Liver (tissue), 9 donors: Measurements from ENCODE around the gene STK4. TPM values are rescaled to one million over a fixed set of nuclear protein-coding genes. Genes with fewer than 3 reads are reported as not detected.

ENCODE experiments used
- DNase-seq: peaks from one replicate; pipeline ENCODE4 v3.0.0-alpha.2; 2017; ENCODE audit warnings: low spot score
- H3K27ac ChIP-seq, 2 donors: one replicate each; pipeline ENCODE4 v1.7.0; 2013; ENCODE audit warnings: inconsistent platforms in 2 of 2, low read length in 2 of 2, control low read depth in 1 of 2, low read depth in 1 of 2, mild to moderate bottlenecking in 1 of 2
- H3K27me3 ChIP-seq, 4 donors: one replicate each; pipeline versions ENCODE4 v1.6.1 to v1.7.0; 2013; ENCODE audit warnings: low read length in 3 of 4, inconsistent platforms in 1 of 4, mild to moderate bottlenecking in 1 of 4, moderate library complexity in 1 of 4; ENCODE audit not compliant: control insufficient read depth in 4 of 4, insufficient read depth in 4 of 4
- H3K36me3 ChIP-seq, 4 donors: one replicate each; pipeline versions ENCODE4 v1.6.1 to v1.7.0; 2013; ENCODE audit warnings: low read length in 3 of 4, mild to moderate bottlenecking in 3 of 4, low read depth in 1 of 4, moderate library complexity in 1 of 4; ENCODE audit not compliant: control insufficient read depth in 4 of 4, insufficient read depth in 3 of 4
- H3K4me1 ChIP-seq, 4 donors: one replicate each; pipeline versions ENCODE4 v1.6.1 to v1.7.0; 2013; ENCODE audit warnings: low read length in 3 of 4, mild to moderate bottlenecking in 3 of 4, moderate library complexity in 1 of 4; ENCODE audit not compliant: control insufficient read depth in 4 of 4, insufficient read depth in 4 of 4
- H3K4me3 ChIP-seq, 3 donors: one replicate each; pipeline versions ENCODE4 v1.6.1 to v1.7.0; 2013; ENCODE audit warnings: low read length in 3 of 3, control low read depth in 1 of 3, low read depth in 1 of 3, mild to moderate bottlenecking in 1 of 3
- H3K9ac ChIP-seq, 2 donors: one replicate each; pipeline ENCODE4 v1.7.0; 2013; ENCODE audit warnings: low read length in 2 of 2, mild to moderate bottlenecking in 2 of 2, moderate library complexity in 2 of 2, control low read depth in 1 of 2, low read depth in 1 of 2
- H3K9me3 ChIP-seq, 4 donors: one replicate each; pipeline versions ENCODE4 v1.6.1 to v1.7.0; 2013; ENCODE audit warnings: low read length in 3 of 4; ENCODE audit not compliant: control insufficient read depth in 4 of 4
- ATF3 ChIP-seq: IDR thresholded peaks from 2 replicates; pipeline ENCODE4 v1.6.1; 2016; ENCODE audit warnings: antibody characterized with exemption
- EGR1 ChIP-seq, 2 donors: IDR thresholded peaks; 2 replicates each; pipeline ENCODE4 v1.6.1; 2016 to 2018; ENCODE audit warnings: antibody characterized with exemption in 2 of 2, low read depth in 2 of 2
- FOXA2 ChIP-seq: IDR thresholded peaks from 2 replicates; pipeline ENCODE4 v1.6.1; 2016; ENCODE audit warnings: antibody characterized with exemption
- HNF4A ChIP-seq, 2 donors: conservative IDR thresholded peaks; 2 replicates each; pipeline ENCODE4 v1.6.1; 2016; ENCODE audit warnings: antibody characterized with exemption in 2 of 2, mild to moderate bottlenecking in 2 of 2
- HNF4G ChIP-seq: IDR thresholded peaks from 2 replicates; pipeline ENCODE4 v1.6.1; 2016; ENCODE audit warnings: antibody characterized with exemption
- JUND ChIP-seq, 2 donors: IDR thresholded peaks; 2 replicates each; pipeline ENCODE4 v1.6.1; 2016; ENCODE audit warnings: antibody characterized with exemption in 2 of 2
- MAX ChIP-seq: IDR thresholded peaks from 2 replicates; pipeline ENCODE4 v1.6.1; 2016; ENCODE audit warnings: antibody characterized with exemption
- NR2F2 ChIP-seq: IDR thresholded peaks from 2 replicates; pipeline ENCODE4 v1.6.1; 2016; ENCODE audit warnings: antibody characterized with exemption
- RAD21 ChIP-seq, 2 donors: IDR thresholded peaks; 2 replicates each; pipeline ENCODE4 v1.6.1; 2016; ENCODE audit warnings: antibody characterized with exemption in 2 of 2, mild to moderate bottlenecking in 2 of 2
- RXRA ChIP-seq, 2 donors: IDR thresholded peaks; 2 replicates each; pipeline ENCODE4 v1.6.1; 2017 to 2018; ENCODE audit warnings: antibody characterized with exemption in 2 of 2, mild to moderate bottlenecking in 1 of 2
- SP1 ChIP-seq: IDR thresholded peaks from 2 replicates; pipeline ENCODE4 v1.6.1; 2018; ENCODE audit warnings: antibody characterized with exemption, mild to moderate bottlenecking
- TAF1 ChIP-seq: conservative IDR thresholded peaks from 2 replicates; pipeline ENCODE4 v1.6.1; 2016; ENCODE audit warnings: antibody characterized with exemption, mild to moderate bottlenecking
- YY1 ChIP-seq: IDR thresholded peaks from 2 replicates; pipeline ENCODE4 v1.6.1; 2016; ENCODE audit warnings: antibody characterized with exemption, mild to moderate bottlenecking
- ZBTB33 ChIP-seq: IDR thresholded peaks from 2 replicates; pipeline ENCODE4 v1.6.1; 2016; ENCODE audit warnings: antibody characterized with exemption
- WGBS: extraction: QIAGEN DNeasy Blood & Tissue Kit; methylation state at CpG from one replicate; pipeline ENCODE4 v1.1.7; 2013; 5-methylcytosine and 5-hydroxymethylcytosine counted together
- polyA plus RNA-seq, 2 donors: library from polyadenylated mRNA; stranded (reverse) in 1 of 2; unstranded in 1 of 2; fragments of 200-250 nt in 1 of 2; fragments of >200 nt in 1 of 2; fragmentation: Nextera tagmentation in 1 of 2; extraction: Ambion mirVana in 1 of 2; gene quantifications; one replicate each; pipeline versions ENCODE4 v1.2.1 to v1.2.3, GENCODE V29; 2013 to 2015
- total RNA-seq, 2 donors: library from RNA; depleted of rRNA; stranded (reverse); fragments of >200 nt; gene quantifications; one replicate each; pipeline ENCODE4 v1.2.3, GENCODE V29; 2014
- donor health status: healthy.
- donor health status: healthy.
- donor health status: healthy.
- donor health status: healthy.
- donor health status: healthy.

The STK4 gene
- total and polyA plus RNA-seq, 4 donors: 3.7 to 20.8 (median 13.9) TPM

GRCh38 chr20:45114465-45115385 is 148.4 kb downstream of the STK4 start, which contains the start of gene WFDC5:
WFDC5 (minus strand) TSS chr20:45115174; CDS start chr20:45115083, 91 bp downstream.
- H3K9me3 ChIP-seq: no peaks in the 10 kb centered on the region
- H3K27ac ChIP-seq: no peak within 1 kb of the TSS
- TF ChIP-seq MAX: no peak
- no peak for TF ChIP-seq SP1
- TF ChIP-seq FOXA2: no peak
- TF ChIP-seq NR2F2: no peak
- no peaks in the 10 kb centered on the region for H3K4me1 ChIP-seq
- H3K27me3 ChIP-seq: peaks cover 0 to 4% (median 0%) of the 10 kb centered on the region in 4 donors
- DNase-seq: no peak
- H3K9ac ChIP-seq: no peak within 1 kb of the TSS
- H3K36me3 ChIP-seq: no peaks in the 10 kb centered on the region
- 51% methylated on average over 16 of the region's 16 CpGs for WGBS
- no peak within 1 kb of the TSS for H3K4me3 ChIP-seq

- H3K27ac ChIP-seq: no peak overlapping the region
- no peak overlapping the region for H3K9ac ChIP-seq
- no peak for TF ChIP-seq HNF4G
- TF ChIP-seq ZBTB33: no peak
- TF ChIP-seq SP1: no peak
- TF ChIP-seq EGR1 (IDR thresholded peaks at IDR 0.05; ENCODE audit: low read depth in 2 of 2): no peak
- no peak for TF ChIP-seq TAF1
- TF ChIP-seq FOXA2: no peak
- TF ChIP-seq ATF3: no peak
- no peak for DNase-seq
- 73% methylated on average over 3 of the region's 3 CpGs for WGBS
- no peaks in the 10 kb centered on the region for H3K4me1 ChIP-seq
- no peak overlapping the region for H3K4me3 ChIP-seq
- H3K36me3 ChIP-seq: no peaks in the 10 kb centered on the region
- peaks cover 0 to 6% (median 0%) of the 10 kb centered on the region in 4 donors for H3K27me3 ChIP-seq
- no peaks in the 10 kb centered on the region for H3K9me3 ChIP-seq
Measured at GRCh38 chr20:45115386-45115774, 149.1 kb downstream of the STK4 start.

GRCh38 chr20:45115829-45116228 is 149.5 kb downstream of the STK4 start:
- H3K27ac ChIP-seq: no peak overlapping the region
- H3K9ac ChIP-seq: no peak overlapping the region
- TF ChIP-seq RAD21 (IDR thresholded peaks at IDR 0.05): no peak
- no peak for TF ChIP-seq JUND (IDR thresholded peaks at IDR 0.05)
- no peak for TF ChIP-seq EGR1 (IDR thresholded peaks at IDR 0.05; ENCODE audit: low read depth in 2 of 2)
- no peak for TF ChIP-seq NR2F2
- TF ChIP-seq SP1: no peak
- no peak for TF ChIP-seq HNF4G
- TF ChIP-seq MAX: no peak
- no peak for TF ChIP-seq ZBTB33
- TF ChIP-seq YY1: no peak
- TF ChIP-seq HNF4A (conservative IDR thresholded peaks at IDR 0.05): no peak
- TF ChIP-seq RXRA (IDR thresholded peaks at IDR 0.05): no peak
- no peak for DNase-seq
- H3K27me3 ChIP-seq: peaks cover 0 to 6% (median 0%) of the 10 kb centered on the region in 4 donors
- H3K9me3 ChIP-seq: no peaks in the 10 kb centered on the region
- H3K36me3 ChIP-seq: no peaks in the 10 kb centered on the region
- WGBS: 77% methylated on average over 4 of the region's 4 CpGs
- H3K4me1 ChIP-seq: no peaks in the 10 kb centered on the region
- H3K4me3 ChIP-seq: no peak overlapping the region
